ENCODE data around the gene DTNBP1. TPM values are rescaled to one million over a fixed set of nuclear protein-coding genes. Genes with fewer than 3 reads are reported as not detected.

DTNBP1 gene
- total RNA-seq, 2 experiments from 2014 or later = 18.4 to 23.4 TPM

- peaks cover 72% of the 10 kb centered on the region for H3K36me3 Mint-ChIP-seq (ENCODE audit: low read depth)
- peaks cover 9% of the 10 kb centered on the region for H3K4me1 Mint-ChIP-seq
- H3K27me3 Mint-ChIP-seq = no peaks in the 10 kb centered on the region
- POLR2A ChIA-PET = interaction anchor here (0.6 kb wide), 2 partner anchors 229 to 1659 kb away, joined by 3 to 6 read pairs; no protein-coding TSS in a partner anchor
- H3K27ac Mint-ChIP-seq = no peak overlapping the region
- H3K4me3 Mint-ChIP-seq = no peak overlapping the region
- DNase-seq = peak; percentile 3
- H3K9me3 Mint-ChIP-seq (ENCODE audit: low read depth) = no peaks in the 10 kb centered on the region
- intact Hi-C loops (cut with DNase I, micrococcal nuclease) = loop anchor here in 1 of 2 experiments (5.0 to 10.0 kb wide), 2 partner anchors 103 to 685 kb away; no protein-coding TSS in a partner anchor
- CTCF ChIA-PET = interaction anchor here (0.6 to 1.4 kb wide), 3 partner anchors 15 to 83 kb away, joined by 3 read pairs; no protein-coding TSS in a partner anchor
- ATAC-seq = no peak
These were observed 143.1 kb downstream of the DTNBP1 start for GRCh38 chr6:15519681-15520080.

GRCh38 chr6:15518878-15519277 lies 143.9 kb downstream of the DTNBP1 start:
- peaks cover 74% of the 10 kb centered on the region for H3K36me3 Mint-ChIP-seq (ENCODE audit: low read depth)
- no peaks in the 10 kb centered on the region for H3K9me3 Mint-ChIP-seq (ENCODE audit: low read depth)
- H3K4me3 Mint-ChIP-seq = no peak overlapping the region

GRCh38 chr6:15518057-15518456 lies 144.8 kb downstream of the DTNBP1 start:
- POLR2A ChIA-PET = no interaction called here

More at GRCh38 chr6:15518878-15519277, 143.9 kb downstream of the DTNBP1 start:
- Mint-ChIP-seq H3K4me1 (peaks cover 9% of the 10 kb centered on the region), H3K27me3 (no peaks in the 10 kb centered on the region), H3K27ac (peak overlapping the region; percentile 10)
- intact Hi-C loops (cut with DNase I, micrococcal nuclease) = no loop called here
- ChIA-PET CTCF (no interaction called here), POLR2A (no interaction called here)
- ATAC-seq = no peak
- DNase-seq = peak; percentile 5

GRCh38 chr6:15517600-15517999 lies 145.2 kb downstream of the DTNBP1 start:
- Mint-ChIP-seq H3K27me3 (no peaks in the 10 kb centered on the region), H3K27ac (no peak overlapping the region), H3K36me3 (ENCODE audit: low read depth) (peaks cover 74% of the 10 kb centered on the region), H3K9me3 (ENCODE audit: low read depth) (no peaks in the 10 kb centered on the region), H3K4me3 (no peak overlapping the region), H3K4me1 (peaks cover 9% of the 10 kb centered on the region)
- ChIA-PET CTCF (no interaction called here), POLR2A (no interaction called here)
- ATAC-seq = no peak
- peak; percentile 2 for DNase-seq
- intact Hi-C loops (cut with DNase I, micrococcal nuclease) = no loop called here

More at GRCh38 chr6:15518057-15518456, 144.8 kb downstream of the DTNBP1 start:
- peaks cover 9% of the 10 kb centered on the region for H3K4me1 Mint-ChIP-seq
- ATAC-seq = no peak
- peaks cover 74% of the 10 kb centered on the region for H3K36me3 Mint-ChIP-seq (ENCODE audit: low read depth)
- H3K27me3 Mint-ChIP-seq = no peaks in the 10 kb centered on the region
- peak; percentile 3 for DNase-seq
- H3K9me3 Mint-ChIP-seq (ENCODE audit: low read depth) = no peaks in the 10 kb centered on the region
- H3K27ac Mint-ChIP-seq = peak overlapping the region; percentile 63
- intact Hi-C loops (cut with DNase I, micrococcal nuclease) = no loop called here
- CTCF ChIA-PET = no interaction called here
- no peak overlapping the region for H3K4me3 Mint-ChIP-seq

- no peak overlapping the region for H3K27ac Mint-ChIP-seq
- intact Hi-C loops (cut with DNase I, micrococcal nuclease) = no loop called here
- ChIA-PET POLR2A (no interaction called here), CTCF (no interaction called here)
- H3K36me3 Mint-ChIP-seq (ENCODE audit: low read depth) = peaks cover 74% of the 10 kb centered on the region
- DNase-seq (peak; percentile 3), ATAC-seq (no peak)
- peaks cover 3% of the 10 kb centered on the region for H3K4me1 Mint-ChIP-seq
- no peak overlapping the region for H3K4me3 Mint-ChIP-seq
- no peaks in the 10 kb centered on the region for H3K27me3 Mint-ChIP-seq
- H3K9me3 Mint-ChIP-seq (ENCODE audit: low read depth) = no peaks in the 10 kb centered on the region
These were observed 145.8 kb downstream of the DTNBP1 start for GRCh38 chr6:15516923-15517560.

- DNase-seq (no peak), ATAC-seq (no peak)
- H3K4me3 Mint-ChIP-seq = no peak overlapping the region
- intact Hi-C loops (cut with DNase I, micrococcal nuclease) = no loop called here
- POLR2A ChIA-PET = no interaction called here
- H3K9me3 Mint-ChIP-seq (ENCODE audit: low read depth) = no peaks in the 10 kb centered on the region
- no peak overlapping the region for H3K27ac Mint-ChIP-seq
- CTCF ChIA-PET = no interaction called here
- H3K27me3 Mint-ChIP-seq = no peaks in the 10 kb centered on the region
- H3K4me1 Mint-ChIP-seq = no peaks in the 10 kb centered on the region
- H3K36me3 Mint-ChIP-seq (ENCODE audit: low read depth) = peaks cover 76% of the 10 kb centered on the region
These were observed 146.4 kb downstream of the DTNBP1 start for GRCh38 chr6:15516378-15516777.

GRCh38 chr6:15515660-15516375 lies 147.0 kb downstream of the DTNBP1 start:
- ATAC-seq = no peak
- Mint-ChIP-seq H3K27ac (peak overlapping the region; percentile 17), H3K27me3 (no peaks in the 10 kb centered on the region), H3K4me1 (no peaks in the 10 kb centered on the region), H3K9me3 (ENCODE audit: low read depth) (no peaks in the 10 kb centered on the region), H3K4me3 (no peak overlapping the region), H3K36me3 (ENCODE audit: low read depth) (peaks cover 76% of the 10 kb centered on the region)
- no peak for DNase-seq
- intact Hi-C loops (cut with DNase I, micrococcal nuclease) = no loop called here
- CTCF ChIA-PET = interaction anchor here (0.6 kb wide), 1 partner anchor 1140 kb away, joined by 3 read pairs; no protein-coding TSS in a partner anchor
- POLR2A ChIA-PET = no interaction called here

- Mint-ChIP-seq H3K4me3 (no peak overlapping the region), H3K4me1 (no peaks in the 10 kb centered on the region), H3K36me3 (ENCODE audit: low read depth) (peaks cover 72% of the 10 kb centered on the region), H3K27ac (peak overlapping the region; percentile 37), H3K27me3 (no peaks in the 10 kb centered on the region), H3K9me3 (ENCODE audit: low read depth) (no peaks in the 10 kb centered on the region)
- ChIA-PET CTCF (interaction anchor here (0.6 kb wide), 1 partner anchor 597 kb away, joined by 6 read pairs; no protein-coding TSS in a partner anchor), POLR2A (no interaction called here)
- no peak for ATAC-seq
- DNase-seq = no peak
- intact Hi-C loops (cut with DNase I, micrococcal nuclease) = no loop called here
These were observed 147.6 kb downstream of the DTNBP1 start for GRCh38 chr6:15515226-15515625.

GRCh38 chr6:15513801-15514711 lies 148.8 kb downstream of the DTNBP1 start:
- H3K4me3 Mint-ChIP-seq = no peak overlapping the region
- H3K9me3 Mint-ChIP-seq (ENCODE audit: low read depth) = no peaks in the 10 kb centered on the region
- ATAC-seq (no peak), DNase-seq (no peak)
- H3K27ac Mint-ChIP-seq = peak overlapping the region; percentile 33
- H3K4me1 Mint-ChIP-seq = peaks cover under 1% of the 10 kb centered on the region
- intact Hi-C loops (cut with DNase I, micrococcal nuclease) = no loop called here
- ChIA-PET CTCF (interaction anchor here (0.6 to 1.7 kb wide), 2 partner anchors 109 to 596 kb away, joined by 6 read pairs; no protein-coding TSS in a partner anchor), POLR2A (no interaction called here)
- no peaks in the 10 kb centered on the region for H3K27me3 Mint-ChIP-seq
- H3K36me3 Mint-ChIP-seq (ENCODE audit: low read depth) = peaks cover 69% of the 10 kb centered on the region

GRCh38 chr6:15513131-15513771 lies 149.6 kb downstream of the DTNBP1 start:
- Mint-ChIP-seq H3K9me3 (ENCODE audit: low read depth) (no peaks in the 10 kb centered on the region), H3K4me1 (peaks cover 2% of the 10 kb centered on the region), H3K27ac (no peak overlapping the region), H3K27me3 (no peaks in the 10 kb centered on the region), H3K4me3 (no peak overlapping the region), H3K36me3 (ENCODE audit: low read depth) (peaks cover 69% of the 10 kb centered on the region)
- intact Hi-C loops (cut with DNase I, micrococcal nuclease) = no loop called here
- ATAC-seq (no peak), DNase-seq (no peak)
- ChIA-PET CTCF (interaction anchor here (0.6 to 1.7 kb wide), 2 partner anchors 94 to 110 kb away, joined by 3 to 6 read pairs; no protein-coding TSS in a partner anchor), POLR2A (no interaction called here)

GRCh38 chr6:15512721-15513120 lies 150.1 kb downstream of the DTNBP1 start:
- intact Hi-C loops (cut with DNase I, micrococcal nuclease) = no loop called here
- Mint-ChIP-seq H3K36me3 (ENCODE audit: low read depth) (peaks cover 66% of the 10 kb centered on the region), H3K4me3 (no peak overlapping the region), H3K27me3 (no peaks in the 10 kb centered on the region), H3K27ac (no peak overlapping the region), H3K4me1 (peaks cover 2% of the 10 kb centered on the region), H3K9me3 (ENCODE audit: low read depth) (no peaks in the 10 kb centered on the region)
- ChIA-PET CTCF (interaction anchor here (0.6 kb wide), 1 partner anchor 95 kb away, joined by 3 read pairs; no protein-coding TSS in a partner anchor), POLR2A (no interaction called here)
- ATAC-seq = no peak
- DNase-seq = no peak
